ENCODE results near the gene SPIRE2.
"Not testable (repeated sequence)": the region's sequence is repeated elsewhere in the genome, so short reads cannot be mapped to it uniquely, and the experiment has no call there.

SPIRE2 gene

GRCh38 chr16:89811321-89811720 is 17.0 kb upstream of the SPIRE2 start:
- DNase-seq (ENCODE audit: low spot score), result no peak

DNA sequence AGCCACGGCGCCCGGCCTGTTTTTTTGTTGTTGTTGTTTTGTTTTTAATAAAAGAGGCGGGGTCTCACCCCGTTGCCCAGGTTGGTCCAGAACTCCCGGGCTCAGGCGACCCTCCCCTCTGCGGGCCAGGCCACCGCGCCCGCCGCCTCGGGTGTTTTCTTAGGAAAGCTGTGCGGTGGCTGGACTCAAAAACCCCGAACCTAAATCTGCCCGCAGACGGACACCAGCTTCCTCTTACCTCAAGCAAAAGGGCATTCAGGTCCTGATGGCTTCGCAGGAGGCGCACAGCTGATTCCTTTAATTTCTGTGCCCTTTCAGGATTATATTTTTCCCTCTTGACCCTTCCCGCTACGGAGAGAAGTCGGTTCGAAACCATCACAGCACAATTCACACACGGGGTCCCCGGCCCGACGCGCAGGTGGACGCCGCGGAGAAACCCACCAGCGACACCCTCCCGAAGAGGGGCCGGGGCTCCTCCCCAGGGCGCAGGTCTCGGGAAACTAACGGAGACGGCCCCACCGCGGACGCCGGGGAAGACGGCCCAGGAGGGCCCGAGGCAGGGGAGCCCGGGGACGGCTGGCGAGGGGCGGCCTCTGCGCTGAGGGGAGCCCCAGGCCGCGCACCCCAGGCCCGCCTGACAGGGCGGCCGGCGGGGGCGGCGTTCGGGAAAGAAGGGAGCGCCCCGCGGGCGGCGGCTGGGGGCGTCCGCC is 12.5 kb upstream of the SPIRE2 start:
- no peak for DNase-seq (ENCODE audit: low spot score)

GRCh38 chr16:89818851-89819403 is 9.3 kb upstream of the SPIRE2 start:
- not testable (repeated sequence) for DNase-seq (ENCODE audit: low spot score)

DNA sequence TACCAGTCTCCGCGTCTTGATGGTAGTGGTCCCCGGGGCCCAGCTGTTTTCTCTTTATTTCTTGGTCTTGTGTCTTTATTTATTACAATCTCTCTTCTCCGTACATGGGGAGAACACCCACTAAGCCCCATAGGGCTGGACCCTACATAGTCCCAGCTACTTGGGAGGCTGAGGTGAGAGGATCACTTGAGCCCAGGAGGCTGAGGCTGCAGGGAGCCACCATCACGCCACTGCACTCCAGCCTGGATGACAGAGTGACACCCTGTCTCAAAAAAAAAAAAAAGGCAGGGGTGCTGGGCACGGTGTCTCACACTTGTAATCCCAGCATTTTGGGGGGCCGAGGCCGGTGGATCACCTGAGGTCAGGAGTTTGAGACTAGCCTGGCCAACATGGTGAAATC is 8.8 kb upstream of the SPIRE2 start:
- DNase-seq (ENCODE audit: low spot score), result not testable (repeated sequence)

DNA sequence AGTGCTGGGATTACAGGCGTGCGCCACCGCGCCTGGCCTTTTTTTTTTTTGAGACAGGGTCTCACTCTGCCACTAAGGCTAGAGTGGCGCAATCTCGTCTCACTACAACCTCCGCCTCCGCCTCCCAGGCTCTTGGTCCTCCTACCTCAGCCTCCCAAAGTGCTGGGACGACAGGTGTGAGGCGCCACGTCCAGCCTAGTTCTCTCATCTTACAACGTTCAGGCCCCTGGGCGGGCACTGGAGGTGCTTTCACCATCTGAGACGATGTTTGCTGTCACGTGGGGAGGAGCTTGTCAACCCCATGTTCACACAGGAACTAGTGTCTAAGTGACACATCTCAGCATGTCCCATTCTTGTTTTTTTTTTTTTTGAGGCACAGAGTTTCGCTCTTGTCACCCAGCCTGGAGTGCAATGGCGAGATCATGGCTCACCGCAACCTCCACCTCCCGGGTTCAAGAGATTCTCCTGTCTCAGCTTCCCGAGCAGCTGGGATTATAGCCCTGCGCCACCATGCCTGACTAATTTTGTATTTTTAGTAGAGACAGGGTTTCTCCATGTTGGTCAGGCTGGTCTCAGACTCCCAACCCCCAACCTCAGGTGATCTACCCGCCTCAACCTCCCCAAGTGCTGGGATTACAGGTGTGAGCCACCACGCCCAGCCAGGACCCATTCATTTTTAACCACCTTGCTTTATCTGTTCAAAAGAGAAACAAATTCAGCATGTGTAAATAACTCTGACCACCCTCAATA is 6.7 kb upstream of the SPIRE2 start:
- DNase-seq (ENCODE audit: low spot score), result no peak

DNA sequence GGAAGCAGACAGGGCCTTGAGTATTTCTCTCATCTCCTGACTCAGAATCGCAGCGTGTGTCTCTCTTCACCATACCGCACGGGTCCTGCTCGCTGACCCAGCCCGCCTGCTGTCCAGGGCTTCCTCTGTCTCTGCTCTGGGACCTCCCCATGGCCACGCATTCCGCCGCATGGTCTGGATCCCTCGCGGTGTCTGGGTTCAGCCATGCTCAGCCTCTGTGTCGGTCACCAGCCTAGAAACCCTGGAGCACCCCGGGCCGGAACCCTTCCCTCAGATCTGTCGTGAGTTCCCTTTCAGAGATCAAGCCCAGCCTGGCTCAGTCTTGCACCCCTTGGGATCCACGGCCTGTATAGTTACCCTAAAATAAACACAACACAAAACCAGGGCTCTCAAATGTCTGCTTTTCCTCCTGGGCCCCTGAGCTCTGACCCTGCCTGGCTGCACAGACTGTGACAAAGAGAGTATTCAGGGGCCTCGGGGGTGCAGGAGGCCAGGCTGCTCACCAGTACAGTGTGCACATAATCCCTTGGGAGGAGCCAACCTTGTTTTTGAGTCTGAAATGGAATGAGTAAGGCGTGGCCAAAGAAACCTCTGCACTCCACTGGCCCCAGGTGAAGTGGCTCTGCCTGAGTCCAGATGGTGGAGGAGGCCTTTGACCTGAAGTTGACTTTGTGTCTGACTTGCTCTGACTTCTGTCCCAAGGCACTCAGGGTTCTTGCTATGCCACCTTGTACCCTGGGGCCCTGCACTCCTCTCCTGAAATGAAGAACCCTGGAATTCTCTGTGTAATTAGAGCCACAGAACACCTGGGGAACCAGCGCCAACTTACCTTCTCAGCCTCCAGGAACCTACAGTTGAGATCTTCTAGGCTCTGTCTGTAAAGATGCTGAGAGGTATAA is 5.8 kb upstream of the SPIRE2 start:
- DNase-seq (ENCODE audit: low spot score), result peak; percentile 84

GRCh38 chr16:89823087-89823823 is 5.0 kb upstream of the SPIRE2 start:
- DNase-seq (ENCODE audit: low spot score), result no peak

- not testable (repeated sequence) for DNase-seq (ENCODE audit: low spot score)
These were observed 4.5 kb upstream of the SPIRE2 start for GRCh38 chr16:89823824-89824148.

DNA sequence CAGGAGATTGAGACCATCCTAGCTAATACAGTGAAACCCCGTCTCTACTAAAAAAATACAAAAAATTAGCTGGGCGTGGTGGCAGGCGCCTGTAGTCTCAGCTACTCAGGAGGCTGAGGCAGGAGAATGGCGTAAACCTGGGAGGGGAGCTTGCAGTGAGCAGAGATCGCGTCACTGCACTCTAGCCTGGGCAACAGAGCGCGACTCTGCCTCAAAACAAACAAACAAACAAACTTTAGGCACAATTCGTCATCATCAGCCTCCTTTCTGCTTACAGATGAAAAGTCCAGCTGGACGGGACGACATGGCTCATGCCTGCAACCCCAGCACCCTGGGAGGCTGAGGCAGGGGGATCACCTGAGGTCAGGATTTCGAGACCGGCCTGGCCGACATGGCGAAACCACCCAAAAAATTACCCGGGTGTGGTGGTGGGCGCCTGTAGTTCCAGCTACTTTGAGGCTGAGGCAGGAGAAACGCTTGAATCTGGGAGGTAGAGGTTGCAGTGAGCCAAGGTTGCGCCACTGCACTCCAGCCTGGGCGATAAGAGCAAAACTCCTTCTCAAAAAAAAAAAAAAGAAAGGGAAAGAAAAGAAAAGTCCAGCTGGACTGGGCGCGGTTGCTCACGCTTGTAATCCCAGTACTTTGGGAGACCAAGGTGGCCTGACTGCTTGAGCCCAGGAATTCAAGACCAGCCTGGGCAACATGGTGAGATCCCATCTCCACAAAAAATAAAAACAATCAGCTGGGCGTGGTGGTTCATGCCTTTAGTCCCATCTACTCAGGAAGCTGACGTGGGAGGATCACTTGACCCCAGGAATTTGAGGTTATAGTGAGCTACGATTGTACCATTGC is 1.5 kb upstream of the SPIRE2 start:
- DNase-seq (ENCODE audit: low spot score), result no peak

- peak; percentile 65 for DNase-seq (ENCODE audit: low spot score)
These were observed 684 bp upstream of the SPIRE2 start for GRCh38 chr16:89827383-89828198.

DNA sequence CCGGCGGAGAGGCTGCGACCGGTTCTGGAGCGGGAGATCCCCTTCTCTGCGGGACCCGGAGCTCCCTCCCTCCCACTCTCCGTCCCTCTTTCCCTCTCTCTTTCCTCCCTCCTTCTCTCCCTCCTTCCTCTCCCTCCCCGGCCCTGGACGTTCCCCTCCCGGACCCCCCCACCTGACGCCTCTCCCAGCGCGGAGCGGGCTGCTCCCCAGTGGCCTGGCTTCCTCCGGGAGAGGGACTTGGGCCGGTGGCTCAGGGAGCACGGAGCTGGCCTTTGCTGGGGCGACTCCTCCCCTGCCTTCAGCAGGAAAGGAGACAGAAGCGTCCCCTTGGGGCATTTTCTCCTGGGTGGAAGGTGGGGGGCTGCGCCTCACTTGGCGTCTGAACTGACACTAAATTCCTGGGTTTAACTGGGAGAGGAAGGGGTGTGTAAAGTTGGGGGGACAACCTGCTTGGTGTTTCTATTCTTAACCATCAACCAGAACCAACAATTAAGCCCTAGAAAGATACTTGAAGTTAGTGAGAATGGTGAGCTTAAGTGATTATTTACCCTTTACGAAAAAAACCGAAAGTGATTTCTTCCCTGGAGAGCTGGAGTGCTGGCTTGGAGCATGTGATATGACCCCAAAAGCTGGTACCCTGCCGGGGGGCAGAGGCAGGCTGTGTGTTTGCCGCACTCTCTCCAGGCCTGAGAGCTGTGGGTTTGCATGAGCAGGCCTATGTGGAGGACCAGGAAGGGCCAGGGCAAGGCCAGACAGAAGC is 775 bp downstream of the SPIRE2 start:
- no peak for DNase-seq (ENCODE audit: low spot score)

- DNase-seq (ENCODE audit: low spot score), result no peak
These were observed 1.6 kb downstream of the SPIRE2 start for GRCh38 chr16:89829630-89830437.

- DNase-seq (ENCODE audit: low spot score), result no peak
These were observed 3.6 kb downstream of the SPIRE2 start for GRCh38 chr16:89831810-89832328.

- DNase-seq (ENCODE audit: low spot score), result peak; percentile 83
These were observed 5.5 kb downstream of the SPIRE2 start for GRCh38 chr16:89833664-89834363.

GRCh38 chr16:89834813-89835363 is 6.6 kb downstream of the SPIRE2 start:
- DNase-seq (ENCODE audit: low spot score), result not testable (repeated sequence)

GRCh38 chr16:89836484-89836883 is 8.2 kb downstream of the SPIRE2 start:
- DNase-seq (ENCODE audit: low spot score), result not testable (repeated sequence)

DNA sequence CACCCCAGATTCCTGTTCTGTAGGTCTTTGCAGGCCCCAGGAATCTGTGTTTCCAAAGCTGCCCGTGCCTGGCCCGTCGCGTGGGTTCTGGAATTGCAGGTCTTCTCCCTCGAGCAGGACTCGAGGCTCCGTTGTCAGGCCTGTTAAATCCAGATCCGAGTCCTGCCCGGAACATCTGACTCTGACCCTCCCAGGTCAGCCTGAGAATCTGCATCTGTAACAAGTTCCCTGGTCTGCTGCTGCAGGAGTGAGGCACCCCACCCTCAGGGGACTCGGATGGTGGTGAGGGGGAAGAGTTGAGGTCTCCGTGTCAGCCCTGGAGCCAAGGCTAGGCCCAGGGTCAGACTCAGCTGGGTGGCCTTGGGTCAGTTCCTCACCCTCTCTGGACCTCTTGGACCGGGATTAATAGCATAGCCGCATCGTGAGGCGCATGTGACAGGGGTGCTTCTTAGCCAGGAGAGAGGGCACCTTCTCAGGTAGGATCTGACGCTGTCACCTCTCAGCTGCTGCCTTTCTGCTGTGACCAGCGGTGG is 8.8 kb downstream of the SPIRE2 start:
- no peak for DNase-seq (ENCODE audit: low spot score)

Measured in HuH-7.5 (cell line).